NCI-H2196 treated with DMSO at 0.1 percent for 48 hours (cell line): ENCODE data around the gene FUZ.
A peak's percentile ranks its signal among the peaks of the same experiment; 100 is the strongest.

Source experiments
- DNase-seq: peaks from one replicate; lab custom pipeline; 2025; ENCODE audit not compliant: unreplicated experiment; lab: John Stamatoyannopoulos, UW

FUZ gene

DNA sequence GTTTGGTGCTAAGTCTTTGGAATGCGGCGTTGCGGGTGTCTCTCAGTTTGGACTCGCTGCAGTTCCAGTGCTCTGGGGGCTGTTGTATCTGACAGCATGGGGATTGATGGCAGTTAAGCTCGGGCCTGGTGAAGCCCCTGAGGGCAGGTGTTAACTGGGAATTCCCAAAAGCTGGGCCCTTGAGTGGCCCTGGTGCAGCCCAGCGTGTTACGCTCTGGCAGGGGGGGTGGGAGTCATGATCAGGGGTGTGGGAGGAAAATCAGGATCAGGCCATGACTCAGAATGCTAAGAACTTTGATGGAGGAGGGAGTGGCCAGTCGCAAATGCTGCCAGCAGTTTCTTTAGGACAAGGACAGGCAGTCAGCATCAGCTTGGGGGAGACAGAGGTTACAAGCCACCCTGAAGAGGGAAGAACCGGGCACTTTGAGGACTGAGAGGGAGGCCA lies 26.7 kb downstream of the FUZ start:
- no peak for DNase-seq

DNA sequence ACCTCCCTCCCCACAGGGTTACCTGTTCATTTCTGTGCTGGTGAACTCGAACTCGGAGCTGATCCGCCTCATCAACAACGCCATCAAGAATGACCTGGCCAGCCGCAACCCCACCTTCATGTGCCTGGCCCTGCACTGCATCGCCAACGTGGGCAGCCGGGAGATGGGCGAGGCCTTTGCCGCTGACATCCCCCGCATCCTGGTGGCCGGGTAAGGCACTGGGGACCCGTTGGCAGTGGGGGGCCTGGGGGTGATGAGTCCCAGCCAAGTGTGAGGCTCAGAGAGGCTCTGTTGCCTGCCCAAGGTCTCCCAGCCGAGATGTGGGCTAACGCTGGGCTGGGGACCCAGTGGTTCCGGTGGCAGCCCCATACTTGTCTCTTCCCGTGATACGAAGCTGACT lies 30.6 kb downstream of the FUZ start:
- no peak for DNase-seq

DNA sequence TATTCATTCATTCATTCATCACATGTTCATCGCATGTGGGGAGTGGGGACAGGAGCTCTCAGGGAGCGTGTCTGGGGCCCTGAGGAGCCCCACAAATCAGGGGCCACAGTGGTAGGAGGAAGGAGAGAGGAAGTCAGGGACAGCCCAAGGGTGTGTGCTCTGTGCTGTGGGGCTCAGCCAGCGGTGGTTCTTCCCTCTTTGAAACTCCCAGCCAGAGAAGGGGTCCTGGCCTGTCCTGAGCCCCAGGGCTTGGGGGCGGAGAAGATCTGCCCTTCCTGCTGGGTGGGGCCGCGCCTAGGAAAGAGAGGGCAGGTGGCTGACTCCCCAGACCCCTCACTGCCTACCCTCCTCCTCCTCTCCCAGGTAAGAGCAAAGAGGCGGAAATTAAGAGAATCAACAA lies 31.7 kb downstream of the FUZ start:
- DNase-seq: no peak

DNA sequence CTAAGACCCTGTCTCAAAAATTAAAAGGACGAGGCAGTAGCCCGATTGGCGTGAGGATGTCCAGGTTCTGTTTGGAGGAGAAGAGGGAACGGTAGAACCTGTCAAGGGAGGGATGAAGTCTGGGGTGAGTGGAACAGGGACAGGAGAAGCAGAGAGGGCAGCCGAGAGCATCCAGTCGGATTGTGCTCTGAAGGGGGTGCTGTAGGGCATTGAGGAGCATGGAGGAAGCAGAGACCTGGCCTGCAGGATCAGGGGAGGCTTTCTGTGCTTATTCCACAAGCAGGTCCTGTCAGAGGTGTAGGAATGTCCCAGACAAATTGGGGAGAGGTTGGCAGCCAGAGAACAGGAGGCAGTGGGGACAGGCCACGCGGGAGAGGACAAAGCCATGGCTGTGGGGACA lies 32.2 kb downstream of the FUZ start:
- DNase-seq: no peak

DNA sequence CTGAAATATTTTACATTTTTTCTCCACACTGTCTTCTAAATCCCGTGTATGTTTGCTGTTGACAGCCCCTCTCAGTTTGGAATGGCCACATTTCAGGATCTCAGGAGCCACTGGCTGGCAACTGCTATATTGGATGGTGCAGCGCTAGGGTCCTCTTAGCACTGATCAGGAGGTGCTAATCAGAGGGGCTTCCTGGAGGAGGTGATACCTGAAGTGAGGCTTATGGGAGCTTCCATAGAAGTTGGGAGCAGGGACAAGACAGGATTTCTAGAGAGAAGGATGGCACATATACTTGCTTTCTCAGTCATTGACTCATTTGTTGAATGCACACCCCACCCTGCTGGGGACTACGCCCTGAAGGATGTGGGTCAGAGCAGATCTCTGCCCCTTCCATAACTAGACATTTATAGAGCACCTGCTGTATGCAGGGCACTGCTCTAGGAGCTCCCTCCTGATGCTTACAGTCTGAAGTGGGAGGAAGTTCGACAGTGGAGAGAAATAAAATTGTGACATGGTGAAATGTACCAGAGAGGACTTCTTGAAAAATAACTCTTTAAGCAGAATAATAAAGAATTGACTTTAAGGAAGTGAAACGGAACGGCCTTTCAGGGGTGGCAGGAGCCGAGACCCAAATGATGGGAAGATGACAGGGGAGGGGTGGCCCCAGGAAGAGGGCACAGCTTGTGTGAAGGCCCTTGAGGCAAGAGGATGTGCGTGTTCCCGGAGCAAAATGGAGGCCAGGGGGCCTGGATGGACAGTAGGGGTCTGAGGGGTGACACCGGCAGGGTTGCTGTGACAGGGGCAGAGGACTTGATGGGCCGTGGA lies 33.1 kb downstream of the FUZ start:
- DNase-seq: no peak

DNA sequence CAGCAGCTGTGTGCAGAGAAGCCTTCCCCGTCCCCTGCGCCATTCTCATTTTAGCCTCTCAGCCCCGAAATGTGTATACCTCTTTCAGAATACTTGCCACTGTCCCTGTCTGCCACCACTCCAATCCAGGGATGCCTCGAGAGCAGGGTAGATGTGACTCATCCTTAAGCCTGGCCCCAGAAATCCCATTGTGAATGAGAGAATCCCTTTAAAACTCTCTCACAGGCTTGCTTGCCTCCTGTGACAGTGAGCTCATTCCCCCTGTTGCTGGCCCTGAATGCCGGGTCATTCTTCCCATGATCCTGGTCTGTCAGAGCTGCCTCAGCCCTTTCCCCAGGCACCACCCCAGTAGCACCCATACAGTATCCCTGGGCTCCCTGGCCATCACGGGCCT lies 36.7 kb downstream of the FUZ start:
- no peak for DNase-seq

DNA sequence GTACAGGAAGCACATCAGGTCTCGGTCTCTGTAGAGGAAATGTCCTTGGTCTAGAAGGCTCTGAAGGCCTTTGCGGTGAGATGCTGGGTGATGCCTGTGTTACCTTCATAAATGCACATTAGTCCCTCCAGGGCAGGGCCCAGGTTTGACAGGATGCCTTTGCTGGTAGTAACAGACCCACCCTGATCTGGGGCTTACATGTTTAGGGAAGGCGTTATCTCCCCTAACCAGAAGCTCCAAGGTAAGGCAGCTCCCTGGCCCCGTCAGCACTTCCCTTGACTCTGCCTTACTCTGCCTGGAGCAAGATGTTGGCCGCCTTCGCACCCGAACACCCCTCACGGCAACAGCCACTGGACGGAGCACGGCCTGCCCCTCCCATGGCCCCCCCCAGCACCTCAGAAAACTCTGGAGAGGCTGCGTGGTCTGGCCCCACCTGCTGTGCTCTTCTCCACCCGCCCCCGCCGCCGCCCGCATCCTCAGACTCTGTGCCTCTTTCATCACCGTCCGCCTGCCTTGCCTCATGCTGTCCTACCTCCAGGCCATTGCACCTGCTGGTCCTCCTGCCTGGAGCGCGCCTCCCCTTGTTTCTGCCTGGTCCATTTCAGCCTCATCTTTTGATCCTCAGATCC lies 37.2 kb downstream of the FUZ start:
- DNase-seq: no peak

DNA sequence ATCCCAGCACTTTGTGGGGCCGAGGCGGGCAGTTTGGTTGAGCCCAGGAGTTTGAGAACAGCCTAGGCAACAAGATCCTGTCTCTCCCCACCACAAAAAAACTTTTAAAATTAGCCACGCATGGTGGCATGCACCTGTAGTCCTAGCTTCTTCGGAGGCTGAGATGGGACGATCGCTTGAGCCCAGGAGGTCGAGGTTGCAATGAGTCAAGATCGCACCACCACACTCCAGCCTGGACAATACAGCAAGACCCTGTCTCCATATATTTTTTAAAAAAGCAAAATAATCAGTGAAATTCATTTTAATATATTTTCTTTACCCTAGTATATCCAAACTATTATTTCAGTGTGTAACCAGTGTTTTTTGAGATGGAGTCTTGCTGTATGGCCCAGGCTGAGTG lies 38.1 kb downstream of the FUZ start:
- DNase-seq: no peak

DNA sequence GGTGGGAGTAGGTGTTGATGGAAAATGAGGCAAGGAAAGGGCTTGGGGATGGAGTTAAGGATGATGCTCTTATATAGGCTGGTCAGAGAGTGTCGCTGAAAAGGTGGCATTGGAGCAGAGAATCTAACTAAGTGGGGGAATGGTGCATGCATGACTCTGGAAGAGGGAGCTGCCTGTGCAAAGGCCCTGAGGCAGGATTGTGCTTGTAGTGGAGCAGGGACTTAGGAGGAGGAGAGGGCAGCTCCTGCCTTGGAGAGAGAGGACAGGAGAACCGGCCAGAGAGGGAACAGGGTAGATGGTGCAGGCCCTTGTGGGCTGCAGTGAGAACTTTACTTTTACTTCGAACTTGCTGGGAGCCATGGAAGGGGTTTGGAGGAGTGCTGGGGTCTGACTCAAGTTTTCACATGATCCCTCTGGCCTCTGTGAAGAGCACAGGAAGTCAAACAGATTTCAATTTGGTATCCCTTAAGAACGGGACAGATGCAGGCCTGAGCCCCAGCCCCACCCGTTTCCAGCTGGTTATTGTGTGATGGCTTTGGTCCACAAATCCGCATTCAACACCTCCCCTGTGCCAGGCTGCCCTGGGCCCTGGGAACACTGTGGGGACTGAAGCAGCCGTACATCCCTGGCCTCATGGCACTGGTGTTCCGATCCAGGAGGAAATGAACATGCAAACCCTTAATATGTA lies 39.3 kb downstream of the FUZ start:
- no peak for DNase-seq

DNA sequence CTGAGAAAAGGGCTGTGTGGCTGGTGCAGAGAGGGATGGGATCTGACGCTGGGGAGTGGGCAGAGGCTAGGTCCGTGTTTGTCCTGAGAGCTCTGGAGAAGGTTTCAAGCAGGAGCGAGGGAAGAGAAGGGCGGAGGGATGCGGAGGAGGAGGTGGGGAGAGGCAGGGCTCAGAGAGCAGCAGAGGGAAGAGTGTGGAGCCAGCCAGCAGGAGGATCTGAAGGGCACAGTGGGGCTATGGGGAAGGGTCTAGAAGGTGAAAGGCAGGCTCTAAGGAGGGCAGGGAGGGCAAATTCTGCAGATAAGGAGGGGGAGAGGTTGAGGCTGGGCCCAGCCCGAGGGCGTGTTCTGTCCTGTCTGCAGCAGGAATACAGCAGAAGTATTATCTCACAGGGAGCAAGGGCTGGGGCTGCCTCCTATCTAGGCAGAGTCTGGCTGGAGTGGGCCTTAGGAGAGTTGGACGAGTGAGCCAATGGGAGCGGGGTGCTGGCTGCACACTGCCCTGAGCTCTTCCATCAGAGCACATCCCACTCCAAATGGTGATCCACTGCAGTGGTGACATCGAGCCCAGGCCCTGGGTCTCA lies 40.2 kb downstream of the FUZ start:
- no peak for DNase-seq

DNA sequence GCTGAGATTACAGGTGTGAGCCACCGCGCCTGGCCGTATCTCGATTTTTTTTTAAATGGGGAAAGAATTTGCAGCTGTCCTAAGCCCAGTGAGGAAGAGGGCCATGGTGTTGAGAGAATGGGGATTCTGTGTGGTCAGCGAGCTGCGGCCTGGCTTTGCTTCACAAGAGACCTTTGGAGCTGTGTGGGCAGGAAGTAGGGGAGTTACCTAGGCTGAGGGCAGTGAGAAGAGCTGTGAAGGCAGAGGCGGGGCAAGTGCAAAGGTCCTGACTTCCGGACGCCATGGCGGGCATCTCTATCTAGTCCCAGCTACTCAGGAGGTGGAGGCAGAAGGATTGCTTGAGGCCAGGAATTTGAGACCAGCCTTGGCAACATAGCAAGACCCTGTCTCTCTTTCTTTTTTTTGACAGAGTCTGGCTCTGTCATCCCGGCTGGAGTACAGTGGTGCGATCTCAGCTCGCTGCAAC lies 41.4 kb downstream of the FUZ start:
- DNase-seq: no peak

DNA sequence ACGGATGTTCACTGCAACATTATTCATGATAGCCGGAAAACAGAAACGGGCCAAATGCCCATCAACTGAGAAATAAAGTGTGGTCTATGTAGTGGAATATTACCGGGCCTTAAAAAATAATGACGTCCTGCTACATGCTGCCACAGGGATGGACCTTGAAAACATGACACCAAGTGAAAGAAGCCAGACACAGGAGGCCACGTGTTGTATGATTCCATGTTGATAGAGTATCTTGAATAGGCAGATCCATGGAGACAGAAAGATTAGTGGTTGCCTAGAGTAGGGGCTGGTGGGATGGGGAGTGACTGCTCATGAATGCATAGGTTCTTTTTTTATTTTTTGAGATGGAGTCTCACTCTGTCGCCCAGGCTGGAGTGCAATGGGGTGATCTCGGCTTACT lies 42.6 kb downstream of the FUZ start:
- DNase-seq: no peak

DNA sequence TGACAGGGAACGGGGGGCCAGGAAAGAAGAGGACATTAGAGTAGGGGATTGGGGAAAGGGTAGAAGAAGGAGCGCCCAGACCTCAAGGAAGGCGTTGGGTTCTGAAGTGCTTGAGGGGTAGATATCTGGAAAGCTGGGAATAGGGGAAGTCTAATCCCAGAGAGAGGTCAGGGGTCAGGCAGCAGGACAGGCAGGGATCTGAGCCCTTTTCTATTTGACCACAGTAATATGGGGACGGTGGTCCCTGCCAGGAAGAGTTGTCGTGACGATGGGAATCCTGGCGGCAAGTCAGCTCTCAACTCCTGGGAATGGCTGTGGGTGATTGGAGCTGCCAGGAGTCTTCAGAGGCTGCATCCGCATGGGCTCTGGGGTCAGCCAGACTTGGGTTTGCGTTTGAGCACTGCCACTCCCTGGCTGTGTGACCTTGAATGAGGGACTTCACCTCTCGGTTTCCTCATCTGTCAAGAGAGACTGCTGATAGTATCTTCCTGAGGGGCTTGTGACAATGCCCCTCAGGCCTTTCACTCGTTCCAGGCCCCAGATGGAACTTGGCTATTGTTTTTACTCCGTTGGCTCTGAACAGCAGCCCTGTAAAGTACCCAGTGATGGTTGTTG lies 45.0 kb downstream of the FUZ start:
- DNase-seq: no peak

DNA sequence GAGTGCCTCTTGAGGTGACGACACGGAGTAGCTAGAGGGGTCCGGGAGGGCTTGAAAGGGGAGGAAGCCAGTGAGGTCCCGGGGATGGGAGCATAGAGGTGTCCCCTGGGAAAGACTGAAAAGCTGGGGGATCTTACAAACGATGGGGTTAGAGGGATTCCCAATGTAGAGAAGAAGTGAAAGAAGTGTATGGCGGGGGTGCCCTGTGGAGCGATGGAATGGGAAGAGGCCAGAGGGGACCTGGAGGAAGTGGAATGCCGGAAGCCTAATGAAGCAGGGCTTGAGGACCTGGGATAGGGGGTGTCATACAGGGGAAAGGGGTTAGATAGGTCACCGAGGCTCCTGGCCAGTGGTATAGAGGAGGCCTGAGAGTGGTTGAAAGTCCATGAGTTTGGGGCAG lies 45.7 kb downstream of the FUZ start:
- DNase-seq: no peak

DNA sequence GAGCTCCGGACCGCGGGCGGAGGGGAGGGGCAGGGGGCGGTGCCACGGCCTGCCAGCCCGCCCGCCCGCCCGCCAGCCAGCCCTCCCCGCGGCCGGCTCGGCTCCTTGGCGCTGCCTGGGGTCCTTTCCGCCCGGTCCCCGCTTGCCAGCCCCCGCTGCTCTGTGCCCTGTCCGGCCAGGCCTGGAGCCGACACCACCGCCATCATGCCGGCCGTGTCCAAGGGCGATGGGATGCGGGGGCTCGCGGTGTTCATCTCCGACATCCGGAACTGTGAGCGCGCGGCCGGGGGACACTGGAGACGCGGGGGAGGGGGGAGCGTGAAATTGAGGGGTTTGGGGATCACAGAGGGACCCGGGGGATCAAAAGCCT lies 46.2 kb downstream of the FUZ start, which contains the start of gene AP2A1:
Gene AP2A1, plus strand, starts transcription at position 72 of the 370 bp plus-strand sequence. Its CDS starts 133 bp downstream, at position 205.
- DNase-seq: no peak

DNA sequence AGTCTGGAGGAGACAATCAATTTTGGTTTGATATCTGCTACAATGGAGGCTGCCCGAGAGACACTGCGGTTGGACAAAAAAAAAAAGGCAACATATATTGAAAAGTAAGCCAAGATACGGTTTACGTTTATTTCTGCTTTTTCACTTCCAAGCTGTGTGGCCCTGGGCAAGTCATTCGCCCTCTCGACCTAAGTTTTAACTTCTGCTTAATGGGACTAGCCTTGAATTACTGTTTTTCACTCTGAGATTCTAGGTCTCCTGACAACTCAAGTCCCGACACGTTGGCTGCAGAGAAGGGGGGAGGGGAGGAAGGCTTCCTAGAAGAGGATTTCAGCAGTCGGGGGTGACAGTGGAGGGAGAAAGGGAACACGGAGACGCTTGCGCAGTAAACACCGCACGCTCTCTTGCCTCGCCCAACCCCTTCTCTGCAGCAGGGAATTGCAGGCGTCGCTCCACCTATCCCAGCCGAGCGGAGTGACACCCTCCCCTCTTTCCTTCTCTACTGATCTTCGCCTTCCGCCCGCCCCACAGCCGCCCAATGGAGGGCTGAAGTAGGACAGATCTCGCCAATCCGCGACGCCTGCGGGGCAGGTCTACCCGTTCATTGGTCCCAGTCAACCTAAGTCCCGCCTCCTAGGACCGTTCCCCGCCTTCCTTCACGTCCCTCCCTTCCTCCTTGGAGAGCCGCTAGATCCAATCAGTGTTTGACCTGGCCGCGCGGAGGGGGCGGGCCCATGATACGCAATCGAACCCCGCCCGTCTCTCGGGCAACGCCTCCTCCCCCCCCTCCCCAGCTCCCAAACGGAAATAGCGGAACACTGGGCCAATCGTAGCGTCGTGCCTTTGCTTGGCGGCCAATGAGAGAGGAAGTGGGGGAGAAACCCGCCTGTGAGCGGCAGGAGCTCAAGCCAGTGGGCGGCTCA lies 46.8 kb downstream of the FUZ start:
- peak; percentile 100 for DNase-seq

DNA sequence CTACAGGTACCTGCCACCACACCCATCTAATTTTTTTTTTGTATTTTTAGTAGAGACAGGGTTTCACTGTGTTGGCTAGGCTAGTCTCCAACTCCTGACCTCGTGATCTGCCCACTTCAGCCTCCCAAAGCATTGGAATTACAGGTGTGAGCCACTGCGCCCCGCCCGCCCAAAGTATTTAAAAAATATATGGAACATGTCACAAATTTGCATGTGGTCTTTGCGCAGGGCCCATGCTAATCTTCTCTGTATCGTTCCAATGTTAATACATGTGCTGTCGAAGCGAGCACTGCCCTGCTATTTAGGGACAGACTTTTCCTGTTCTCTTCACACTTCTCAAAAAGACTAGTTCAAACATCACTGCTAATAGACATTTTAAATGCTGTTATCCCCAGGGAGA lies 48.8 kb downstream of the FUZ start:
- no peak for DNase-seq

DNA sequence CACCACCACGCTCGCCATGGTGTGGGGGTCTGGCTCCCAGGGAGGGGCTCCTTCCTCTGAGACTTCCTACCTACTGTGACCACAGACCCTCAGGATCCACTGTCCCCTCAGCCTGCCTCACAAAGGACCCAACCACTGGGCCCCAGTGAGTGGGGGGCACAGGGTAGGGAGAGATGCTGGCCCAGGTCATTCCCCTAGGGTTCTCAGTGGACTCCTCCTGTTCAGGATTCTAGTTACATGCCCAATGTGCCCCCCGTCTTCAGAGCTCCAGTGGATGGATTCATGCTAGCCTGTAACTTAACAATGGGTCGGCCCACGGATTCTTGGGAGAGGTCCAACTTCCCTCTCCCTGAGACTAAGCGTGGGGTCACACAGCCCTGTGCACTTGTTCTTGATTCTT lies 49.9 kb downstream of the FUZ start, which contains the start of gene TSKS:
Gene TSKS, minus strand, starts transcription at position 77 of the 400 bp plus-strand sequence. Its CDS starts 59 bp downstream, at position 18.
- no peak for DNase-seq

DNA sequence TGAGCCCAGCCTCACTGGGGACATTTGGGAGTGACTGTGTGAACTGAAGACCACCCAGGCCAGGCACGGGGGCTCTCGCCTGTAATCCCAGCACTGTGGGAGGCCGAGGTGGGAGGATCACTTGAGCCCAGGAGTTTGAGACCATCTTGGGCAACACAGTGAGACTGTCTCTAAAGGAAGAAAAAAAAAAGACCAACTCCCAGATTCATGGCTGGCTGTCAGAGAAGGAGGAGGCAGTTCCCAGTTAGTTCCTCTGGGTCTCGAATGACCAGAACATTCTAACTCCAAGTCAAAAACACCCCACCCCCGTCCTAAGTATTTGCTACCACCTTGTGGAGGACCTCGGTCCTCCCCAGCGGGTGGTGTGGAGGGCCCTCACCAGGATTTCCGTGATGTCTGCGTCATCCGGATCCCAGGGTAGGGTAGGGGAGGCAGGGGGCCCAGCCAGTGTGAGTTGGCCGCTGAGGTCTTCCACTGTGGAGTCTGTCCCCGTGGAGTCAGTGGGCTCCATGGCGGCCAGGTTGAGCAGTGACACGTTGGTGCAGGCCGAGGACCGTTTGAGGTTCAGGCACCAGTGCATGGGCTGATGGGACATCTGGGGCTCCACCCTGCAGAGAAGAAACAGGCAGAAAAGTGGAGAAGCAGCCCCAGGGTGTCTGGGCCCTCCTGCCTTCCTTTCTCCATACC lies 51.3 kb downstream of the FUZ start:
- DNase-seq: no peak
